ENCODE measurements around the gene FRAT1.

GRCh38 chr10:97328646-97329453 lies 9.8 kb downstream of the FRAT1 start:
- TF ChIP-seq, protein P1, sequence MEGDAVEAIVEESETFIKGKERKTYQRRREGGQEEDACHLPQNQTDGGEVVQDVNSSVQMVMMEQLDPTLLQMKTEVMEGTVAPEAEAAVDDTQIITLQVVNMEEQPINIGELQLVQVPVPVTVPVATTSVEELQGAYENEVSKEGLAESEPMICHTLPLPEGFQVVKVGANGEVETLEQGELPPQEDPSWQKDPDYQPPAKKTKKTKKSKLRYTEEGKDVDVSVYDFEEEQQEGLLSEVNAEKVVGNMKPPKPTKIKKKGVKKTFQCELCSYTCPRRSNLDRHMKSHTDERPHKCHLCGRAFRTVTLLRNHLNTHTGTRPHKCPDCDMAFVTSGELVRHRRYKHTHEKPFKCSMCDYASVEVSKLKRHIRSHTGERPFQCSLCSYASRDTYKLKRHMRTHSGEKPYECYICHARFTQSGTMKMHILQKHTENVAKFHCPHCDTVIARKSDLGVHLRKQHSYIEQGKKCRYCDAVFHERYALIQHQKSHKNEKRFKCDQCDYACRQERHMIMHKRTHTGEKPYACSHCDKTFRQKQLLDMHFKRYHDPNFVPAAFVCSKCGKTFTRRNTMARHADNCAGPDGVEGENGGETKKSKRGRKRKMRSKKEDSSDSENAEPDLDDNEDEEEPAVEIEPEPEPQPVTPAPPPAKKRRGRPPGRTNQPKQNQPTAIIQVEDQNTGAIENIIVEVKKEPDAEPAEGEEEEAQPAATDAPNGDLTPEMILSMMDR (tag by site-specific recombination; IDR thresholded peaks at IDR 0.05), result no peak
- TF ChIP-seq ZNF114 (tag by site-specific recombination; IDR thresholded peaks at IDR 0.05) (no peak), ZNF146 (tag by site-specific recombination; IDR thresholded peaks at IDR 0.05) (no peak), ZNF239 (tag by site-specific recombination; IDR thresholded peaks at IDR 0.05) (no peak), YY1 (tag by site-specific recombination; IDR thresholded peaks at IDR 0.05) (no peak), GFI1B (tag by site-specific recombination; IDR thresholded peaks at IDR 0.05) (no peak), ZNF701 (tag by site-specific recombination; IDR thresholded peaks at IDR 0.05) (no peak), ZNF280D (tag by site-specific recombination; IDR thresholded peaks at IDR 0.05) (no peak), ZFP3 (tag by site-specific recombination; IDR thresholded peaks at IDR 0.05; ENCODE audit: low read depth) (no peak), ZNF660 (tag by site-specific recombination; IDR thresholded peaks at IDR 0.05) (no peak), ZNF23 (tag by site-specific recombination; IDR thresholded peaks at IDR 0.05; ENCODE audit: borderline replicate concordance) (no peak), ZNF274 (IDR thresholded peaks at IDR 0.05; ENCODE audit: low read length) (no peak), ZNF274 (tag by site-specific recombination; IDR thresholded peaks at IDR 0.05; ENCODE audit: borderline replicate concordance) (no peak), ZNF391 (tag by site-specific recombination; IDR thresholded peaks at IDR 0.05; ENCODE audit: borderline replicate concordance, low read depth) (no peak)
- TF ChIP-seq, protein P2, sequence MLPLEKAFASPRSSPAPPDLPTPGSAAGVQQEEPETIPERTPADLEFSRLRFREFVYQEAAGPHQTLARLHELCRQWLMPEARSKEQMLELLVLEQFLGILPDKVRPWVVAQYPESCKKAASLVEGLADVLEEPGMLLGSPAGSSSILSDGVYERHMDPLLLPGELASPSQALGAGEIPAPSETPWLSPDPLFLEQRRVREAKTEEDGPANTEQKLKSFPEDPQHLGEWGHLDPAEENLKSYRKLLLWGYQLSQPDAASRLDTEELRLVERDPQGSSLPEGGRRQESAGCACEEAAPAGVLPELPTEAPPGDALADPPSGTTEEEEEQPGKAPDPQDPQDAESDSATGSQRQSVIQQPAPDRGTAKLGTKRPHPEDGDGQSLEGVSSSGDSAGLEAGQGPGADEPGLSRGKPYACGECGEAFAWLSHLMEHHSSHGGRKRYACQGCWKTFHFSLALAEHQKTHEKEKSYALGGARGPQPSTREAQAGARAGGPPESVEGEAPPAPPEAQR (tag by site-specific recombination; IDR thresholded peaks at IDR 0.05), result no peak
